PC-3 (cell line): ENCODE data around the gene CTNNA2. TPM values are rescaled to one million over a fixed set of nuclear protein-coding genes. Genes with fewer than 3 reads are reported as not detected.

Source experiments
- ATAC-seq: fragments of 200-7000 bp; cut with Tn5 transposase; 2 replicates; pipeline ENCODE4 v1.9.1; 2020; ENCODE audit warnings: mild to moderate bottlenecking, moderate library complexity
- BruUV-seq: library from RNA; stranded (reverse); fragments of 400-500 nt; replicated peaks from 2 replicates; lab custom pipeline; 2021; lab: Mats Ljungman, UMichigan
- CTCF ChIA-PET: fragments of 300-600 bp; sonication (Branson Sonifier 250); formaldehyde crosslinking; loops from one replicate; lab custom pipeline; 2022; ENCODE audit warnings: antibody characterized with exemption; lab: Charles Lee
- POLR2A ChIA-PET: fragments of 300-600 bp; sonication (Branson Sonifier 250); formaldehyde crosslinking; loops from one replicate; lab custom pipeline; 2022; ENCODE audit warnings: antibody characterized with exemption; ENCODE audit not compliant: unreplicated experiment; lab: Charles Lee
- DNase-seq: peaks from one replicate; pipeline ENCODE4 v3.0.0-alpha.2; 2015
- H2AFZ ChIP-seq: fragments of 300-600 bp; sonication (generic); 2 replicates; pipeline ENCODE4 v1.6.0; 2016; ENCODE audit warnings: antibody characterized with exemption, low read length
- H3F3A ChIP-seq: fragments of 300-600 bp; sonication (generic); one replicate; pipeline ENCODE4 v1.6.0; 2017; ENCODE audit warnings: antibody characterized with exemption, low read length, control low read depth, mild to moderate bottlenecking; ENCODE audit not compliant: unreplicated experiment
- H3K27ac ChIP-seq: fragments of 300-600 bp; sonication (generic); 2 replicates; pipeline ENCODE4 v1.5.1; 2016; ENCODE audit warnings: mild to moderate bottlenecking, low read length
- H3K27me3 ChIP-seq: fragments of 300-600 bp; sonication (generic); 2 replicates; pipeline ENCODE4 v1.6.1; 2016; ENCODE audit warnings: low read length, mixed read lengths
- H3K36me3 ChIP-seq: fragments of 300-600 bp; sonication (generic); 2 replicates; pipeline ENCODE4 v1.6.1; 2016; ENCODE audit warnings: low read depth, mixed run types, low read length, mixed read lengths
- H3K4me1 ChIP-seq: fragments of 300-600 bp; sonication (generic); 2 replicates; pipeline ENCODE4 v1.5.1; 2016; ENCODE audit warnings: low read length; ENCODE audit not compliant: insufficient read depth
- H3K4me2 ChIP-seq: fragments of 300-600 bp; sonication (generic); 2 replicates; pipeline ENCODE4 v1.6.0; 2016; ENCODE audit warnings: low read length
- H3K4me3 ChIP-seq: fragments of 300-600 bp; sonication (generic); 2 replicates; pipeline ENCODE4 v1.5.1; 2016; ENCODE audit warnings: mild to moderate bottlenecking, low read length, mixed read lengths
- H3K79me2 ChIP-seq: fragments of 300-600 bp; sonication (generic); 2 replicates; pipeline ENCODE4 v1.6.1; 2017; ENCODE audit warnings: low read length, mixed read lengths
- H3K9ac ChIP-seq: fragments of 300-600 bp; sonication (generic); 2 replicates; pipeline ENCODE4 v1.6.0; 2016; ENCODE audit warnings: mild to moderate bottlenecking, low read length
- H3K9me2 ChIP-seq: fragments of 300-600 bp; sonication (generic); replicated peaks from 2 replicates; pipeline ENCODE4 v1.6.1; 2016; ENCODE audit warnings: mixed run types, low read length, mixed read lengths
- H3K9me3 ChIP-seq: fragments of 300-600 bp; sonication (generic); 2 replicates; pipeline ENCODE4 v1.6.1; 2016; ENCODE audit warnings: low read length, mixed read lengths
- H4K20me1 ChIP-seq: fragments of 300-600 bp; sonication (generic); 2 replicates; pipeline ENCODE4 v1.6.1; 2016; ENCODE audit warnings: low read length, mixed read lengths
- EZH2 ChIP-seq: fragments of 300-600 bp; sonication (generic); IDR thresholded peaks from one replicate; pipeline ENCODE4 v1.6.1; 2017; ENCODE audit warnings: antibody characterized with exemption, mild to moderate bottlenecking, low read length; ENCODE audit not compliant: unreplicated experiment
- EZH2phosphoT487 ChIP-seq: fragments of 300-600 bp; sonication (generic); IDR thresholded peaks from 2 replicates; pipeline ENCODE4 v1.6.1; 2018; ENCODE audit warnings: mild to moderate bottlenecking, antibody characterized with exemption, low read length, borderline replicate concordance
- intact Hi-C: fragments of 100-400 bp; cut with micrococcal nuclease; formaldehyde crosslinking; loops from 2 replicates; pipeline ENCODE4 v1.9.0; 2023
- total RNA-seq: library from RNA; depleted of rRNA; stranded (reverse); fragments of >200 nt; gene quantifications from 2 replicates; pipeline ENCODE4 v1.2.3, GENCODE V29; 2014
- TF ChIP-seq, protein P1 (sequence below): fragments of 300-600 bp; sonication (generic); conservative IDR thresholded peaks from 2 replicates; pipeline ENCODE4 v1.5.1; 2017; ENCODE audit warnings: antibody characterized with exemption, low read depth, mild to moderate bottlenecking, low read length

The CTNNA2 gene
- total RNA-seq, 1 experiment from 2014 or later: not detected

DNA sequence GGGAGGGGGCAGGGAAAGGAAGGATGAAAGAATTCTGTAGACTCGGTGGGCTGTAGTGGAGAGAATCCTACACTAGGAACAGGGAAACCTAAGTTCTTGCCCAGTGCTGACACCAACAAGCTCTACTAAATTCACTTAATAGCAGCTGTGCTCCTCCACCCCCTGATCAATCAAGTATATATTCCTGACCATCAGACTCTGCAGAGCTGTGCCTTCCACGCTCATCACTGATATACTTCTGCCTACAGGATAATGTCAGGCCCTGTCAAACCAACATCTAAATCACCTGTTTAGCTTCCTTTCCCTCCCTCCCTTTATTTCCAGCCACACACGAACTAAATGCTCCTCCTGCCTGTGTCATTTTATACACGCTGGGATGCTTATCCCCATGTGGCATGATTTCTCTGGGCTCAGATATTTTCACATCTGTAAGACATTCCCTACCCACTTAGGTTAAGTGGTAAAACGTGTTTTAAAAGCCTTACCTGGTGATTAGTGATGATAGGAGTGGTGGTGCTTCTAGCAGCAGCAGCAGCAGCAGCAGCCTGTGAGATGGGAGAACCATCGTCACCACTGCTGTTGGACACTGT, 489.8 kb downstream of the CTNNA2 start:
- Histone ChIP-seq H3F3A (no peaks in the 10 kb centered on the region), H3K36me3 (no peaks in the 10 kb centered on the region), H4K20me1 (no peaks in the 10 kb centered on the region), H3K9ac (no peak overlapping the region), H3K9me2 (no peaks in the 10 kb centered on the region), H3K4me1 (no peaks in the 10 kb centered on the region), H2AFZ (no peak overlapping the region), H3K4me3 (no peak overlapping the region), H3K27ac (no peak overlapping the region), H3K9me3 (no peaks in the 10 kb centered on the region; the same call in 1 of the 2 replicates), H3K27me3 (no peaks in the 10 kb centered on the region), H3K4me2 (no peak overlapping the region), H3K79me2 (no peaks in the 10 kb centered on the region)
- ChIA-PET CTCF (no interaction called here), POLR2A (no interaction called here)
- DNase-seq (no peak), ATAC-seq (no peak)
- TF ChIP-seq EZH2: no peak
- intact Hi-C loops: no loop called here
- no TSS peak for BruUV-seq

DNA sequence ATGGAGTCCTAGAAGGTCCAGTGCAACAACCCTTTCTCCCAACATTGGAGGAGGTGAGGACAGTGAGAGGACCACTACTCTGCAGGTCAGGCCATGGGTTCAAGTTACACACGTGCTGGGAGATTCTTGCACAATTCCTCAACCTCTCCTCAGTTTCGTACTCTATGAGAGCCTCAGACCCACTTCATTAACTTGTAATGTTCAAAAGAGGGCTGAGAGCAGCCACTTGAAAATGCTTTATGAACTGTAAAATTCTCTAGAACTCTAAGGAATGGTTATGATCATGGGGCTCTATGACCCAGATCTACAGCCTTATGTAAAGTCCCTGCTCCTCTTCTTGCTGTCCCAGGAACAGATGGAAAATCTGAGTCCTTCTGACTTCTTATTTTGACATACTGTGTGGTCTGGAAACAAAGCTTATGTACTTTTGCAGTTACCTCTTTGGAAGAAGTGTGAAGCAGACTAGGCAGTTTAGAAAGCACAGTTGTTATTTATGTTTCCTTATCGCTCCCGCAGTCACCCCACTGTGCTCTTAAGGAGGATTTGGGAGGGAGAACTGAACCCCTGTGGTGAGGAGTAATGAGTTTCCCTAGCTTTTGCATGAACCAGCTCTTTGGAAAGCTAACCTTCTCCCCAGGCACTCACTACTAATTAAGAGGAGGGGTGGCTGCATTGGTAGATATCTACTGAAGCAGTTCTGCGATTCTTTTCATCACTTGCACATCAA, 495.1 kb downstream of the CTNNA2 start:
- H3K79me2 ChIP-seq: no peaks in the 10 kb centered on the region
- ATAC-seq: no peak
- intact Hi-C loops: no loop called here
- TF ChIP-seq, protein P1, sequence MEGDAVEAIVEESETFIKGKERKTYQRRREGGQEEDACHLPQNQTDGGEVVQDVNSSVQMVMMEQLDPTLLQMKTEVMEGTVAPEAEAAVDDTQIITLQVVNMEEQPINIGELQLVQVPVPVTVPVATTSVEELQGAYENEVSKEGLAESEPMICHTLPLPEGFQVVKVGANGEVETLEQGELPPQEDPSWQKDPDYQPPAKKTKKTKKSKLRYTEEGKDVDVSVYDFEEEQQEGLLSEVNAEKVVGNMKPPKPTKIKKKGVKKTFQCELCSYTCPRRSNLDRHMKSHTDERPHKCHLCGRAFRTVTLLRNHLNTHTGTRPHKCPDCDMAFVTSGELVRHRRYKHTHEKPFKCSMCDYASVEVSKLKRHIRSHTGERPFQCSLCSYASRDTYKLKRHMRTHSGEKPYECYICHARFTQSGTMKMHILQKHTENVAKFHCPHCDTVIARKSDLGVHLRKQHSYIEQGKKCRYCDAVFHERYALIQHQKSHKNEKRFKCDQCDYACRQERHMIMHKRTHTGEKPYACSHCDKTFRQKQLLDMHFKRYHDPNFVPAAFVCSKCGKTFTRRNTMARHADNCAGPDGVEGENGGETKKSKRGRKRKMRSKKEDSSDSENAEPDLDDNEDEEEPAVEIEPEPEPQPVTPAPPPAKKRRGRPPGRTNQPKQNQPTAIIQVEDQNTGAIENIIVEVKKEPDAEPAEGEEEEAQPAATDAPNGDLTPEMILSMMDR: no peak
- TF ChIP-seq EZH2 (no peak), EZH2phosphoT487 (no peak)
- no peaks in the 10 kb centered on the region for H4K20me1 ChIP-seq
- H3K27me3 ChIP-seq: no peaks in the 10 kb centered on the region
- ChIA-PET CTCF (no interaction called here), POLR2A (no interaction called here)
- no TSS peak for BruUV-seq
- H3K36me3 ChIP-seq: no peaks in the 10 kb centered on the region
- no peaks in the 10 kb centered on the region for H3K4me1 ChIP-seq
- no peak overlapping the region for H3K27ac ChIP-seq
- H3F3A ChIP-seq: no peaks in the 10 kb centered on the region
- H3K4me3 ChIP-seq: no peak overlapping the region
- H2AFZ ChIP-seq: no peak overlapping the region
- no peaks in the 10 kb centered on the region; the same call in 1 of the 2 replicates for H3K9me3 ChIP-seq
- no peak overlapping the region for H3K9ac ChIP-seq
- no peak overlapping the region for H3K4me2 ChIP-seq
- no peak for DNase-seq
- no peaks in the 10 kb centered on the region for H3K9me2 ChIP-seq

DNA sequence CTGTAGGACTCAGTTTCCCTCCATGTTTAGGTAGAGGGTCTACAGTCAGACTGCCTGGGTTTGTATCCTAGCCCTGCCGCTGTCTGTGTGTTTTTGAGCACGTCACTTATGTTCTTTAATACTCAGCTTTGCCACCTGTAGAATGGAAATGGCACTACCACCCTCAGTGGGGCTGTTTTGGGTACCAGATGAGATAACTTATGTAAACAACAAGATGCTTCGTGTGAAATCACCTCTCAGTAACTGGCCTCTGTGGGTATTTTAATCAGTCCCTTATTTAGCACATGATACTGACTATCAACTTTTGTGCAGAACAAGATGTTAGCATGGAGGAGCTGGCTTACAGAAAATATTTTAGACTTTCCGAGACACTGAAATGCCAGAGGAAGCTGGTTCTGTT, 495.7 kb downstream of the CTNNA2 start:
- H3F3A ChIP-seq: no peaks in the 10 kb centered on the region
- no peak overlapping the region for H3K4me3 ChIP-seq
- TF ChIP-seq EZH2phosphoT487: no peak
- no peak for TF ChIP-seq EZH2
- TF ChIP-seq, protein P1: no peak
- H3K36me3 ChIP-seq: no peaks in the 10 kb centered on the region
- H4K20me1 ChIP-seq: no peaks in the 10 kb centered on the region
- DNase-seq (no peak), ATAC-seq (no peak)
- POLR2A ChIA-PET: no interaction called here
- no peak overlapping the region for H2AFZ ChIP-seq
- BruUV-seq: no TSS peak
- H3K4me1 ChIP-seq: no peaks in the 10 kb centered on the region
- H3K4me2 ChIP-seq: no peak overlapping the region
- CTCF ChIA-PET: no interaction called here
- no peaks in the 10 kb centered on the region; the same call in 1 of the 2 replicates for H3K9me3 ChIP-seq
- H3K27ac ChIP-seq: no peak overlapping the region
- no peaks in the 10 kb centered on the region for H3K9me2 ChIP-seq
- intact Hi-C loops: no loop called here
- no peak overlapping the region for H3K9ac ChIP-seq
- H3K27me3 ChIP-seq: no peaks in the 10 kb centered on the region
- H3K79me2 ChIP-seq: no peaks in the 10 kb centered on the region
